GM21619 (cell line): ENCODE data around the gene TPPP3.

Experiments
- ATAC-seq: cut with Tn5 transposase; IDR thresholded peaks from one replicate; pipeline ENCODE4 v1.9.1; 2021; ENCODE audit not compliant: unreplicated experiment

Gene TPPP3

DNA sequence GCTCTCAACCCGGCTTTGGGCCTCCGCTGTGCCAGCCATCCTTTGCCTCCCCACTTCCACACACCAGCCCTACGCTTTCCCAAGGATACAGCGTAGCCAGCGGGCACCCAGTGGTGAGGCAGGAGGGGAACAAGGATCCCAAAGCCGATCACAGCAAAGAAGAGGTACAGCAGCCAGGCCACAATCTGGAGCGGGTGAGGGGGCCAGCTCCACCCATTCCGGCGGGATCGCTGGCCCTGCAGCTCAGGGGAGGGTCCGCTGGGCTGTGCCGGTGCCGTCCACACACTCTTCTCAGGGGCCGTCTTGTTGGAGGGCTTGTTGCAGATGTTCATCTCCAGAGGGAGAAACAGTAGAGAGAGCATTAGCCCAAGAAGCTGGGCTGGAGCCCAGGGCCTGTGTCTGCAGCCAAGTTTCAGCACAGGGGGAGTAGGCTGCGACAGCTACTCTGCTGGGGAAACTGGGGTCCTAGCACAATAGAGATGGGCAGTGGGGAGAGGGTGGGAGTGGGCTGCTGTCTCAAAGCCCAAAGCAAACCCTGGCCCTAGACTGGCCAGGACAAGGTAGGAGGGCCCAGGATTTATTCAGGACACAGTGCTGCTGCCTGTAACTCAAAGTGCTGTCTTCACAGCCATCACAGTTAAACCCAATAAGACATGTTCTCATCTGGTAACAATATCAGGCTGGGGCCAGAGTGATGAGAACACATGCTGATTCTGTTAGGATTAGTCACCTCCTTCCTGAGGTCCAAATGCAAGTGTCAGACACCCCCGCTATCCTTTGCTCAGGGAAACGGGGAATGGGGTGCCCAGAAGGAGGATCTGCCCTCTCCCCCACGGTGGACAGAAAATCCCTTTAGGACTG, 13.0 kb upstream of the TPPP3 start:
- ATAC-seq = no peak

DNA sequence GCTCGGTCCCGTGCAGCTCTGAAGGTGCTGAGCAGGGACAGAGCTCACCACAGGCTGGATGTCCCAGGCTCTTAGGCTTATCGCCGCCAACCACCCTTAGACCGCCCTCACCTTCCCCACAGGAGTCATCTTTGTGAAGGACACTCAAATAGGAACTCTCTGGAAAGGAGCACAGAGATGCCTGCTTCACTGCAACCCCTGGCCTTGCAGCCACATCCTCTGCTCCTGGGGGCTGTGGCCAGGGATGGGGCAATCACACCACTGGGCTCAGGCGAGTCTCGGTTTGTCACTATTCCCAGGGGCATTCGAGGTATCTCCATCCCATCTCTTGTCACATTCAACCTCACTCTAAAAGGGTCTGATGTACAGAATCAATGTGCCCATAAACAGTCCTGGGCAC, 12.0 kb upstream of the TPPP3 start:
- ATAC-seq = no peak

DNA sequence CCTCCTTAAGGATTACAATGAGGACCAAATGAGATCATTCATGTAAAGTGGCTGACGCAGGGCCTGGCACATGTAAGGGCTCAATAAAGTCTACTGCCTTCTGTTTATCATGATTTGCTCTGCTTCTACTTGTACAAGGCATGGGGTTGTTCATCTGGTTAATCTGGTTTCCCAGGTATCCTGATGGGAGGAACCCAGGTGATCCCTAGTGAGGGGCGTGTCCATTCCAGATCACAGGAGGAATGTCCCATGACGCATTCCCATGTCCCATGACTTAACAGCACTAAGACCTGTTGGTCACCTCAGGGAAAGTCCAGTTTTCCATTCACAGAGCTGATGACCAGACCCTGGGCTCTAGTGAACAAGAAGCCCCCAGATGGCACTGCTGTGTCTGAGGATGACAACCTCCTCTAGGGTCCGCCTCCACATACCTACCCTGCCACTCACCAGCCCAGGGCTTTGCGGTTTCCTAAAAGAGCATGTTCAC, 11.5 kb upstream of the TPPP3 start:
- no peak for ATAC-seq

DNA sequence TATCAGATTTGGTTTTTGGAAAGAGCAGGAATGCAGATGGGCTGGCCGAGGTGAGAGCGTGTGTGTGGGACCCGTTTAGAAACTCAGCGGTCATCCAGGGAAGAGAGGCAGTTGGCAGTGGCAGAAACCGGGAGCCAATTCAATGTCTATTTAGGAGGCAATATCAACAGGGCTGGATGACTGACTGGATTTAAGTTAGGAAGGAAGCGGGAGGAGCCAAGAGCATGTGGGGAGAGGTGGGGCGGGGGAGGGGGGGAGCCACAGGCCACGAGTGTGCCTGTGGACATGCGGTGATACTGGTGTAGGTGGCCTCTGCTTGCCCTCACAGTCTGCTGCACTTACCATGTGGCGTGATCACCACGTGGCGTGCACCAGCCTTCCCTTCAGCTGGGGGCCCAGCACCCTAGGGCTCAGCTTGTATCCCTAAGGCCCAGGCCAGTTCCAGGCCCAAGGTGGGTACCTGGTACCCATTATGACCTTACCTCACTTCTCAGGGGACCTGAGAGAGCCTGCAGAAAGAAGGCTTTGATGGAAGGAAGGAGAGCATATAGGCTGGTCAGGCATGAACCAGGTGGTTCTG, 10.8 kb upstream of the TPPP3 start:
- no peak for ATAC-seq

DNA sequence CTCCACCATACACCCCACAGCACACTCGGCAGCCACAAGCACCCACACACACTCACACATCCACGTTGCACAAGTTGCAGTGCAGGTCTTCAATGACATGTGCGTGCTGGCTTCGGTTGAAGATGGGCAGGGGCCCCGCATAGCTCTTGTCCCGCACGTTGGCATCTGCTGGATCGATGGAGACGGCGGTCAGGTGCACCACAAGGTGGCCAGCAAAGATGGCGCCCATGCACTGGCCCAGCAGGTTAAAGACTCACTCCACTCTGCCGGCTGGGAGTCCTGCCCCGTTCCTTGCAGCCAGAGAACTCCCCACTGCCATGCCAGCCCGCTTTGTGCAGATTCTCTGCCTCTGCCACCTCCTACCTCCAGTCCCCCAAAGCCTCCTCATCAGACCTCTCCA, 7.6 kb upstream of the TPPP3 start:
- ATAC-seq = no peak

DNA sequence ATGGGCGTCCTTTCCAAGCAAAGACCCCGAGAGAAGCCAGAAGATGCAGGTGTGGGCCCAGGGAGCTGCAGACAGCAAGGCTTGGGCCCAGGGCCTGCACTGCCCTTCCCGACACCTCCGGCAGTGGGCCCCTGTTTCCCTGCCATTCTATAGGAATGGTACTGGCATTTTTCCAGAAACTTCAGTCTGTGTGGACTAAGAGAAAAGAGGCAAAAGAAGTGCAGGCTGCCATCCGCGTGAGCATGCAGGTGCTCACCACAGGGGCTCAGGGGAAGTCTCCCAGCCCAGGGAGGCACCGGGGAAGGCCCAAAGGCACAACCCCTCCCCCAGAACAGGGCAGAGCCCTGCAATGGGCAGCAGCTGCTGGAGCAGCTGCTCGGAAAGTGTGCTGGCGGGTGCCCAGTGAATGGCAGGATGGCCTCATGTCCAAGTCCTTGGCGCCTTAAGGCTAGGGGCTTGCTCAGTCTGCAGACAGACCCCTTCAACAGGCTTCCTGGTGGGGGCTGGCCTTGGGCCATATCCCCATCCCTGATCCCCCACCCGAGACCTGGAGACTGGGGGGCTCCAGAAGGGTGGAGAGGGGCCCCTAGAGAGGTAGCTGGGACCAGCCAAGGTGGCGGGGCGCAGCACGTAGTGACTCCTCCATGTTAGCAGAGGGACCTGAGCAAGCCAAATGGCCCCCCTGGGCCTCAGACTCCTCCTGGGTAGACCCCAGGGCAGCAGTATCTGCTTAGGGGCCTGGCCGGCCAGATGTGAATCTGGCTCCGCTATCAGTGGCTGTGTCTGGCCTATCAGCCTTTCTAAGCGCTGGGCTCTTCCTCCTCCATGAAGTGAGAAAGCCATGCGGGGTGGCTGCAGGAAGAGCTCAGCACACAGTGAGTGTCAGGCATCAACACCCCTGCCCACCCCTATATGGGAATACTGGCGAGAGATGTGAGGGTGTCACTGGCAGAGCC, 6.7 kb upstream of the TPPP3 start:
- no peak for ATAC-seq

DNA sequence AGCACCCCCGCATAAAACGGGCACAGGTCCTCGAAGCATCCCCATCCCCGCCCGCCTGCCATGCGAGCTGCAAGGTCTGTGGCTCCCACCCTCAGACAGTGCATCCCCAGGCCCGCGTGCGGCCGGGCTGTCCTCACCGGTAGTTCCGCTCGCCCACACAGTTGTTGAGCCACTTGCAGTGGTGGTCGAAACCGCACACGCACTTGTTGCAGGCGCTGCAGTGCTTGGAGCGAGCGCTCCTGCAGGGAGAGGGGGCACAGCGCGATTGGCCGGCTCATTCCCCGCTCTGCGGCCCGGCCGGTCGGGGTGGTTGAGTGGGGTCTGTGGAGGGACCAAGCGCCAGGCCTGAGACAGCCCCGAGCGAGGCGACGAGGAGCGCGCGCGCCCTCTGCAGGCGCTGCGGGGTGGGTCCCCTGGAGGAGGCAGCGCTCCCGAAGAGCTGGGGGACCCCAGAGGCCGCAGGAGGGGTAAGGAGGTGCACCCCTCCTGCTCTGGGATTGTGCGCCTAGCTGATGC, 6.0 kb upstream of the TPPP3 start:
- ATAC-seq = no peak

DNA sequence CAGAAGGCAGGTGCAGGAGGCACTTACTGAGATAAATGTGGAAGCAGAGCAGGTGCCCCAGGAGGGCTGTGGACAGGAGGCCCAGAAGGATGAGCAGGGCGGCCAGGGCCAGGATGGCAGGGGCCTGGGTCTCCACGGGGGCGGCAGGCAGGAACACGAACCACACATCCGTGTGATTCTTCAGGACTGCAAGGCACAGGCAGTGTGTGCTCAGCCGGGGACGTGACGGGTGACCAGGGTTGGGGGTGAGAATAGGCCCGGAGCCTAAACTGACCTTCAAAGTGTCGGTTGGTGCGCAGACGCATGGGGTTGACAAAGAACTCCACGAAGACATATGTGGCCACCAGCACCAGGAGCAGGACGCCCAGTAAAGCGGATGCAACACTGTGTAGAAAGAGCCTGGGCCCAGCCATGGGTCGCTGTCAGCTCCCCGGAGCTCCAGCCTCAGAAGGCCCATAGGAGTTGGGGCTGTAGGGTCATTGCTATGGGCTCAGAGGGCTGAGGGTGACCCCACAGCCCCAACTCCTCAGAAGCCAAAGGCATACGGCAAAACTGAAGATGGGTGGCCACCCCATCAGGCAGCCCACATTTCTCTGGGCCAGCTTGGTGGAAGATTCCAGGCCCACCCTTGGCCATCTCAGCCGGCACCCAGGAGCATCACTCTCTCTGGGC, 5.4 kb upstream of the TPPP3 start:
- ATAC-seq = no peak

DNA sequence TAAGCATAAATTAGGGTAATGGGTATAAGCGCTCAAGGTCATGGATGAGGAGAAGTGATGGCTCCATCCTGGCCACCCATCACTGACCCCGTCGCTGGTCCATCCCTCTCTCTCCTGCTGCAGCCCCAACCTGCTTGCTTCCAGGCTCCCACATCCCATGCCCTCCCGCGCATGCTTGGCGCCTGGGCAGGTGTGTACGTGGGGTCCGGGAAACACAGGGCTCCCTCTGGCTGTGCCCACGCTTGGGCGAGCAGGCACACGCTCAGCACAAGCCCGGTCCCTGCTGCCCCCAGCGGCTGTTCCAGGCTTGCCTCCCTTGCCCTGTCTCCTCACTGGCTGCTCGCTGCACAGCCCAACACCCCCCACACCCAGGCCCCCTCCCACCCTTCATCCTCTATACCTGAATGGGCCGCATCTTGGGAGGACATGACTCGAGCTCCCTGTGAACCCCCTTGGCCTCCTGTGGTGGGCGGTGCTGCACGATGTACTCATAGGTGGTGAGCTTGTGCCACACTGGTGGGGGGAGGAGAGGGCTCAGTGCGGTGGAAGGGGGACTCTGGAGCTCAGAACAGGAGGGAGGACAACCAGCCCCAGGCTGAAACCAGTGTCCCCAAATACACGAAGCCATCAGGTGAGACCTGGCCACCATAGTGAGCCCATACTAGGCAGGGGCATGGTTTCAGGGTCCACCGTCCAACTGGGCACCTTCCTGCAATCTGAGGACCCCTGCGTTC, 4.7 kb upstream of the TPPP3 start:
- no peak for ATAC-seq

DNA sequence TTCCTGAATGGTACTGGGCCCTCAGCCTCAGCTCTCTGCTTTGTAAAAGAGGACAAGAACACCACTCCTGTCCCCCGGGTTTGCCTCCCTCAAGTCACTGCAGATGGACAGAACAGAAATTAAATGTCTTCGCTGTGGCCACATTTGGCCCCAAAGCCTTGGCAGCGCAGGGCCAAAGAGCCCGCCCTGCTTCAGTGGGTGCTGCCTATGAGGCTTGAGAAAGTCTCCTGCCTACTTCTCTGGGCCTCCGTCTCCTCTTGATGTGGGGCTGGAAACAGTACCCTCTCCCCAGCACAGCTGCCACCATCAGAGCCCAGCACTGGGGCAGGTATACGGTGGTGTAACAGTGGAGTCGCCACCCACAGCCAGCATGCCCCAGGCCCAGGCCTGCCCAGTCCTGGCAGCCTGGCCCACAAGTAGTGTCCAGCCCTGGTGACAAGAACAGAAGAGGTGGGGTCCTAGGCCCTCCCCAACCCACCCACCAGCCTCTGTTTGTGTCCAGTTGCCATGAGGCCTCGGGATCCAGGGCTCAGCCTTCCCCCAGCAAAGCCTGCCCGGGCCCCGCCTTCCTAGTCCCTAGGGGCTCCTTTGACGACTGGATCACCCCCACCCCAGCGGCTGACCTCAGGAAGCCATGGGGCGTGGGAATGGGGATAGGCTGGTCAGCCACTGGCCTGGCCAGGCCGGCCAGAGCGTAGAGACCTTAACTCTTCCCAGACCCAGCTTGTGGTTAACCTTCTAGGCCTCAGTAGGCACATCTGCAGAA, 3.9 kb upstream of the TPPP3 start:
- no peak for ATAC-seq

DNA sequence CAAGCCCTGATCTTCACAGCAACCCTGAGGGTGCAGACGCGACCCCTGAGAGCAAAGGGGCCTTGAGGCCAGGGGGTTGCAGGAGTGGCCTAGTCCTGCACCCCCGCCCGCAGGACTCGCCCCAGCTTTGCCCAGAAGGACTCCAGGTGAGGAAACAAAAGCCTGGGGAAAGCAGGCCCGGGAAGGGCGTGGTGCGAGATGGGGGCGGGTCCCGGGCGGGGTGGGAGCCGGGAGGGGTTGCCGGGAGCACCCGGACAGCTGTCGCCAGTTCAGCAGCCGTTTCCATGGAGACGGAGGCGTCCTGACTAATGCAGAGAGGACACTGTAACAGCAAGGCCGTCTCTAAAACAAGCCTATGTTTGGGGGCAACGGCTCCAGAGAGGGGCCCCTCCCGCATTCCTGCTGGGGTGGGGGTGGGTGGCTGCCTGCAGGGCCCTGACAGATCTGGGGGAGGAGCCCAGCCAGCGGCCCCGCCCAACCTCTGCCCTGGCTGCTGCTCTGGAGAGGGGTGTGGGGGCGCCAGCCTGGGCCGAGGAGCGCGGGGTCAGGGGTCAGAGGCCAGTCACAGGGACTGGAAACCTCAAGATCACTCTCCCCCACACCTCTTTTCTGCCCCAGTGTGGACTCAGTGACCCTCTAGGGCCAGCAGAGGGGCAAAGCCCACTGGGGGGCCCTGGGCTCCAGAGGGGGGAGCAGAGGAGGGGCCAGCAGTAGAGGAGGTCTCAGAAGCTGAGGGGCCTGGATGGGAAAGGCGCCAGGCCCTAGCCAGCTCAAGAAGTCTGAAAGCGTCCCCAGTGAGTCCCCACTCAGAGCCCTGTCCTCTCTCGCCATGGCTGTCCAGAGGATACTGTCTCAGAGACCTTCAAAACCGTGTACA, 3.1 kb upstream of the TPPP3 start:
- no peak for ATAC-seq

DNA sequence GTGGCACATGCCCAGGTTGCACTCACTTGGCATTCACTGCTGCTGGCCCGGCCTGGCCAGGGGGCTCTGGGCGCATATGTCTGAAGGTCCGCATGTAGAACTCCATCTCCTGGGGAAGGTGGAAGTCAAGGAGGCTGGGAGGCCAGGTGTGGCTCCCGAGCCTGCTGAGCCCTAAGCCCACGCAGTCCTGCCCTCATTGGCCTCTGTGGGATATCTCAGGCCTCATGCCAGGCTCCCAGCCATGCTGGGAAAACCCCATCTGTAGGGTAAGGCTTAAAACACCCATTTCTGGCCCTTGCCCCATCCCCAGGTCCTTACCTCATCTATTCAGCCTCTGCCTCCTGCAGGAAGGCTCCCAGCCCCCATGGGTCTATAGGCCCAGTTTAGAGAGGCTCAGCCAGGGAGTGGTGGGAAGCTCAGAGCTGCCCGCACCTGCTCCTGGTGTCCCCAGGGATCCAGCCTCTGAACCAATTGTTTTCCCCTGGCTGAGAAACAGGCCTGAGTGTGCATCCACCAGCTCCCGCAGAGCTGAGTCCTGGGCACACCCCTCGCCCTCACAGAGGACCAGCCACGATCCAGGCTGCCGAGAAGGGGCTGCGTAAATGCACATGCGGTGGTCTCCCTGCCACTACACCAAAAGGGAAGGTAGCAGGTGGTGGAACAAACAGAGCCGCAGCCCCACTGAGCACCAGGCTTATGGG, 2.3 kb upstream of the TPPP3 start:
- ATAC-seq = no peak

DNA sequence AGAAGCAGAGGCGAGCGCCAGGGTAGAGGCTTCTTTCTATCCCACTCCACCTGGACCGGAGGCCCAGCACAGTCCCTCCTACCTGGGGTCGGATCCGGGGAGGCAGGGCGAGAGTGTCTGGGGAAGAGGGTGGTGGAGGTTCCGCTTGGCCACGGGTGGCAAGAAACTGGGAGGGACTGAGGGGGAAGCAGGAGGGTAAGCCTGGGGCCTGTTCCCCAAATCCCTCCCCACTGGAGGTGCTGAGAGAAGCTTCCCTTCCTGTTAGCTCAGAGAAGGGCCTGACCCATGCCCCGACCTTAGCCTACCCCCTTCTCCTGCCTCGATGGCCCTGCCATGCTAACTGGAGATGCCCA, 1.8 kb upstream of the TPPP3 start:
- no peak for ATAC-seq

DNA sequence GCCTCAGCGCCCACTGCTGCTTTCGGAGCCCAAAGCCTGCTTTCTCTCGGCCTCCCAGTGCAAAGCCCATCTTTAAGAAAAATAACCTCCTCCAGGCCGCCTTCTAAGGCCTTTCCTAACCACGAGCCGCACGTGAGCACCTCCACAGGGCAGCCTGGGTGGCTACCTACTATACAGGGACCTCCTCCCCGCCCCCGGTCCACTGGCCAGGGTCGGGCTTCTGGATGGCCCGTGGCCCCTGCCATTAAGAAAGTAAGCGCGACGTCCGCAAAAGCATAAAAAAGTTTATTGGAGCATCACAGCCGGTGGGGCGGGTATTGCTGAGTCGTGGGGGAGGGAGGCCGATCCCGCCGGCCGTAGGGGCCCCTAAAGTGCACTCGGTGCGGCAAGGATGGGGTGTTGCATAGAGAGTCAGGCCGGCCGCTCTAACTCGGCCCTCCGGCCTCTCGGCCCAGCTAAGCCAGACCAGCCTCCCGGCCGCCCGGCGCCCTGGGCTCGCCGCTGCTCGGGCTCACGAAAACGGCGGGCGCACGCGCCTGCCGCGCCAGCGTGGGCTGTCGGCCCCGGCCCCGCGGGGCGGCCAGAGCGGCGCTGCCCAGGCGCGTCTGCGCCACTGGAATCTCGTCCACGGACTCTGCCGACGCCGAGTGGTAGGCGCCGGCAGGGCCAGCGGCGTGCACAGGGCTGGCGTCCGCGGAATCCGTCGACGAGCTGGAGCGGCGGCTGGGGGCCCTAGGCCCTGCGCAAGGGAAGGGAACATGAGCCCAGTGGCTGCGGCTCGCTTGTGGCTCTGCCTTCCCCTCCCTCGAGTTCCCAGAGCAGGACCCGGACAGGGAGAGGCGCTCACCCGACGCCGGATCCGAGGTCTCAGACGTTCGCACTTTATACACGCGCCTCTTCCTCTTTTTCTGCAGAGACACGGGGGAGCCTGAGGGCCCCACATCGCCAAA, 1.1 kb upstream of the TPPP3 start:
- ATAC-seq = no peak

DNA sequence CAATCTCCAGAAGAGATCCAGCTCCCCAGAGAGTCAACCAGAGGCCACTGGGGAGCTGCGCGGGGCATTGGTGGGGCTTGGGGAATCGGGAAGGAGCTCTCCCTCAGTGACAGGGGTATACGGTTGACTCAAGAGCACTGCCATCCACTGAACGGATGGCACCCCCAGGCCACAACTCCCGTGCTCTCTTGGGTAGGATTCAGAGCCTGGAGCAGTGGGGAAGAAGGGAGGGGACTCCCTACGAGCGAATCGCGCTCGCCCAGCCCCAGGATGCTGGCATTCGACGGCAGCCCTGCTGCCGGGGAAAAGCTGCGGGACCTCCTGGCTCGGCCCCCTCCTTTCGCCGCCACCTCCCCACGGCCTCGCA, 473 bp upstream of the TPPP3 start:
- ATAC-seq = no peak

DNA sequence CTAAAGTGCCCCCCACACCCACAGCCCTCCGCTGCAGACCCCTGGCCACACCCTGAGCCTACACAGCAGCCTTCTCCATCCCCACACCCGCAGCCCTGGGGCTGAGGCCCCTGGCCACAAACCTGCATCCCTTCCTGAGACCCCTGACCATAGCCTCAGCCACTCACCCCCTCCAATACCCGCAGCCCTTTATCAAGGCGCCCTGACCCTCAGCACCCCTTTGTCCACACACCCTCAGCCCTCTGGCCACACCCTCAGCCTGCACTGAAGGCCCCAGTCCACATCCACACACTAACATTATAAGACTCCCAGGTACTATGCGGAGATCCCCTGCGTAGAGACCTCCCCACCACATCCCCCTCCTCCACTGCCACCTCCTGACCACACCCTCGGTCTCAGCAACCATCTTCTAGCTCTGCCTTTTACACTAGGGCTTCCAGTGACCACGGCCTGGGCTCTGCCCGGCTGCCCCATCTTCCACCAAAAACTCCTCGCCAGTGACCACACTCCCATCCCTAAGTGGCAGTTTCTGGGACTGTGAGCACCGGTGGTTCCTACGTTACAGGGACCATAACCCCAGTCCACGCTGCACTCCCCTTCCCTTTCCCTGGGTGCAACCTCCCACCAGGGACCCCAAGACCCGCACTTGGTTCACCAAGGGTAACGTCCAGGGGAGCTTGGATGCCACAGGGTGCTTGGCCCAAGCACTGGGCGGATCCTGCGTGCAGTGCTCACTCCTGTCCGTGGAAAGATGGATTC, 818 bp downstream of the TPPP3 start:
- ATAC-seq = no peak
